Measurements from ENCODE around the gene RBCK1. TPM values are rescaled to one million over a fixed set of nuclear protein-coding genes. Genes with fewer than 3 reads are reported as not detected.
A peak's percentile ranks its signal among the peaks of the same experiment; 100 is the strongest.

RBCK1 gene
- total RNA-seq, 1 experiment from 2014 or later, result 115 TPM

DNA sequence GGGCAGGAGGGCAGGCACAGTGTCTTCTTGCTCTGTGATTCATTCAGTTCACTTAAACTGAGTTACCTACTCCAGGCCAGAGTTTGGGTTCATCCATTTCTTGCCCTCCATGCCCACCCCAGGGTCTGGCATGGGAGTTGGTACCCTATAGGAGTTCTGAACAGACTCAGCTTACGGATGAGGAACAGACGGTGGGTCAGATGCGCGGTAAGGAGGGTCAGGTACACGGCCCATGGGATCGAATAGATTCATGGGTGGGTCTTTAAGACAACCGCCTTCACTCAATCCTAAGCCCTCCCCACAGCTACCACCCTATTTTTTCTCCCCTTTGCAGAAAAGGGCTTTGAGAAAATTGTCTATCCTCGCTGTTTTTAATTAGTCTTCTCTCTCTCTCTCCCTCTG, 40.6 kb upstream of the RBCK1 start:
- Histone ChIP-seq H3K36me3 (ENCODE audit: low read depth, low read length) (no peaks in the 10 kb centered on the region), H3K4me2 (ENCODE audit: low read length) (no peak overlapping the region), H2AFZ (ENCODE audit: low read length) (no peak overlapping the region), H3K9me2 (replicated peaks; ENCODE audit: low read length) (no peaks in the 10 kb centered on the region), H3K4me3 (ENCODE audit: low read length) (no peak overlapping the region), H3K27ac (ENCODE audit: low read length) (peak overlapping the region; percentile 12), H3K79me2 (ENCODE audit: low read length) (peaks cover 9% of the 10 kb centered on the region; the same call in 1 of the 2 replicates), H3K9ac (ENCODE audit: low read length) (no peak overlapping the region), H3K4me1 (ENCODE audit: insufficient read depth, low read length) (peaks cover 88% of the 10 kb centered on the region), H3K9me3 (ENCODE audit: low read length) (no peaks in the 10 kb centered on the region), H4K20me1 (ENCODE audit: low read length) (no peaks in the 10 kb centered on the region), H3K27me3 (ENCODE audit: low read length) (no peaks in the 10 kb centered on the region), H3F3A (ENCODE audit: low read length, unreplicated experiment) (peaks cover 8% of the 10 kb centered on the region)
- no peak for TF ChIP-seq EZH2 (IDR thresholded peaks at IDR 0.05; ENCODE audit: low read length, unreplicated experiment)
- no peak for TF ChIP-seq EZH2phosphoT487 (IDR thresholded peaks at IDR 0.05; ENCODE audit: borderline replicate concordance, low read length)
- no peak for TF ChIP-seq CTCF (conservative IDR thresholded peaks at IDR 0.05; ENCODE audit: low read depth, low read length)
- no peak for ATAC-seq
- no peak for DNase-seq
- no TSS peak for BruUV-seq (replicated peaks)
- POLR2A ChIA-PET (ENCODE audit: unreplicated experiment), result no interaction called here
- CTCF ChIA-PET, result interaction anchor here (1.2 kb wide), 1 partner anchor 64 kb away, joined by 4 read pairs; no protein-coding TSS in a partner anchor
- intact Hi-C loops (cut with micrococcal nuclease), result no loop called here

DNA sequence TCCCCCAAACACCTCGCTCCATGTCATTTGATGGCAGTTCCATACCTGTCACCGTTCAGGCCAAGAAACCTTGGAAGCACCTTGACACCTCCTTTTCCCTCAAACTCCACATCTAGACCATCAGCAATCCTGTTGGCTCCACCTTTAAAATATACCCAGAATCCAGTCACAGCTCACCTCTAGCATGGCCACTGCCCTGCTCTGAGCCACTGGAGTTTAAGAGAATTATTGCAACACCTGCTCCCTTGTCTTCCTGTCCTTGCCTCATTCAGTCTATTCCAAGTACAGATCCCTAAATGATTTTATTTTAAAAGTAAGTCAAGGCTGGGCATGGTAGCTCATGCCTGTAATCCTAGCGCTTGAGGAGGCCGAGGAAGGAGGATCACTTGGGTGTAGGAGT, 39.2 kb upstream of the RBCK1 start:
- ChIA-PET CTCF (interaction anchor here (0.6 kb wide), 1 partner anchor 31 kb away, joined by 3 read pairs; no protein-coding TSS in a partner anchor), POLR2A (ENCODE audit: unreplicated experiment) (no interaction called here)
- H4K20me1 ChIP-seq (ENCODE audit: low read length), result no peaks in the 10 kb centered on the region
- DNase-seq, result no peak
- H2AFZ ChIP-seq (ENCODE audit: low read length), result no peak overlapping the region
- no peaks in the 10 kb centered on the region for H3K9me2 ChIP-seq (replicated peaks; ENCODE audit: low read length)
- peaks cover 5% of the 10 kb centered on the region; the same call in 1 of the 2 replicates for H3K79me2 ChIP-seq (ENCODE audit: low read length)
- no peak for ATAC-seq
- no peaks in the 10 kb centered on the region for H3K9me3 ChIP-seq (ENCODE audit: low read length)
- no peak for TF ChIP-seq EZH2phosphoT487 (IDR thresholded peaks at IDR 0.05; ENCODE audit: borderline replicate concordance, low read length)
- TF ChIP-seq EZH2 (IDR thresholded peaks at IDR 0.05; ENCODE audit: low read length, unreplicated experiment), result no peak
- no peak for TF ChIP-seq CTCF (conservative IDR thresholded peaks at IDR 0.05; ENCODE audit: low read depth, low read length)
- peak overlapping the region; percentile 92; the same call in 1 of the 2 replicates for H3K27ac ChIP-seq (ENCODE audit: low read length)
- H3K4me1 ChIP-seq (ENCODE audit: insufficient read depth, low read length), result peaks cover 86% of the 10 kb centered on the region
- H3K27me3 ChIP-seq (ENCODE audit: low read length), result no peaks in the 10 kb centered on the region
- intact Hi-C loops (cut with micrococcal nuclease), result no loop called here
- no peak overlapping the region for H3K4me3 ChIP-seq (ENCODE audit: low read length)
- no peaks in the 10 kb centered on the region for H3K36me3 ChIP-seq (ENCODE audit: low read depth, low read length)
- BruUV-seq (replicated peaks), result no TSS peak
- H3K9ac ChIP-seq (ENCODE audit: low read length), result no peak overlapping the region
- H3F3A ChIP-seq (ENCODE audit: low read length, unreplicated experiment), result peaks cover 4% of the 10 kb centered on the region
- no peak overlapping the region for H3K4me2 ChIP-seq (ENCODE audit: low read length)

DNA sequence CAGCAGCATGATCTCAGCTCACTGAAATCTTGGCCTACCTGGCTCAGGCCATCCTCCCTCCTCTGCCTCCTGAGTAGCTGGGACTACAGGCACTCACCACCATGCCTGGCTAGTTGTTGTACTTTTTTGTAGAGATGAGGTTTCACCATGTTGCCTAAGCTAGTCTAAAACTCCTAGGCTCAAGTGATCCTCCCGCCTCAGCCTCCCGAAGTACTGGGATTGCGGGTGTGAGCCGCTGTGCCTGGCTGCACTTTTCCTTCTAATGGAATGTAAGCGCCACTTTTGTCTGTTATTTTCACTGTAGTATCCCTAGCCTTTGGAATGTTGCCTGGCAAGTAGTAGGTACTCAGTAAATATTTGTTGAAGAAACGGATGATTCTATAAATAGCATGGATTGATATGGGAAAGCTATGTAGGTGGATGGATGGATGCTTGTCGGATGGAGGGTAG, 37.9 kb upstream of the RBCK1 start:
- BruUV-seq (replicated peaks), result no TSS peak
- Histone ChIP-seq H3K4me1 (ENCODE audit: insufficient read depth, low read length) (peaks cover 74% of the 10 kb centered on the region), H4K20me1 (ENCODE audit: low read length) (no peaks in the 10 kb centered on the region), H3F3A (ENCODE audit: low read length, unreplicated experiment) (no peaks in the 10 kb centered on the region), H3K9me2 (replicated peaks; ENCODE audit: low read length) (no peaks in the 10 kb centered on the region), H2AFZ (ENCODE audit: low read length) (0 out of 2 replicates have a peak overlapping the region, but pooled peaks have one; percentile 7), H3K9me3 (ENCODE audit: low read length) (no peaks in the 10 kb centered on the region), H3K27me3 (ENCODE audit: low read length) (no peaks in the 10 kb centered on the region), H3K4me3 (ENCODE audit: low read length) (peak overlapping the region; percentile 24; the same call in 1 of the 2 replicates), H3K4me2 (ENCODE audit: low read length) (peak overlapping the region; percentile 65), H3K79me2 (ENCODE audit: low read length) (no peaks in the 10 kb centered on the region), H3K9ac (ENCODE audit: low read length) (peak overlapping the region; percentile 51), H3K27ac (ENCODE audit: low read length) (peak overlapping the region; percentile 92), H3K36me3 (ENCODE audit: low read depth, low read length) (no peaks in the 10 kb centered on the region)
- DNase-seq (peak; percentile 94), ATAC-seq (peak; percentile 39)
- ChIA-PET CTCF (no interaction called here), POLR2A (ENCODE audit: unreplicated experiment) (interaction anchor here (0.7 kb wide), 1 partner anchor 23 kb away, joined by 4 read pairs; no protein-coding TSS in a partner anchor)
- intact Hi-C loops (cut with micrococcal nuclease), result loop anchor here (1.0 kb wide), 1 partner anchor 8 kb away; no protein-coding TSS in a partner anchor
- no peak for TF ChIP-seq EZH2phosphoT487 (IDR thresholded peaks at IDR 0.05; ENCODE audit: borderline replicate concordance, low read length)
- TF ChIP-seq CTCF (conservative IDR thresholded peaks at IDR 0.05; ENCODE audit: low read depth, low read length), result no peak
- no peak for TF ChIP-seq EZH2 (IDR thresholded peaks at IDR 0.05; ENCODE audit: low read length, unreplicated experiment)
